GM21529 (cell line): ENCODE measurements around the gene ZDHHC17.
"Not testable (repeated sequence)": the region's sequence is repeated elsewhere in the genome, so short reads cannot be mapped to it uniquely, and the experiment has no call there.

ENCODE experiments used
- ATAC-seq: cut with Tn5 transposase; IDR thresholded peaks from one replicate; pipeline ENCODE4 v1.9.1; 2021; ENCODE audit not compliant: unreplicated experiment

Gene ZDHHC17

GRCh38 chr12:76766161-76766560 is 2.2 kb downstream of the ZDHHC17 start:
- no peak for ATAC-seq

GRCh38 chr12:76768576-76768975 is 4.7 kb downstream of the ZDHHC17 start:
- no peak for ATAC-seq

- peak; percentile 100 for ATAC-seq
These were observed 13.9 kb downstream of the ZDHHC17 start for GRCh38 chr12:76777765-76778216.

- no peak for ATAC-seq
These were observed 14.4 kb downstream of the ZDHHC17 start for GRCh38 chr12:76778364-76778763.

- not testable (repeated sequence) for ATAC-seq
These were observed 15.4 kb downstream of the ZDHHC17 start for GRCh38 chr12:76779310-76779709.

GRCh38 chr12:76781321-76781720 is 17.4 kb downstream of the ZDHHC17 start:
- ATAC-seq = no peak

- ATAC-seq = no peak
These were observed 18.6 kb downstream of the ZDHHC17 start for GRCh38 chr12:76782526-76782925.

GRCh38 chr12:76784600-76785051 is 20.7 kb downstream of the ZDHHC17 start:
- ATAC-seq = no peak

GRCh38 chr12:76785407-76785806 is 21.5 kb downstream of the ZDHHC17 start:
- ATAC-seq = no peak

GRCh38 chr12:76786986-76787385 is 23.1 kb downstream of the ZDHHC17 start:
- no peak for ATAC-seq

GRCh38 chr12:76787689-76788088 is 23.8 kb downstream of the ZDHHC17 start:
- ATAC-seq = no peak

- ATAC-seq = no peak
These were observed 25.6 kb downstream of the ZDHHC17 start for GRCh38 chr12:76789335-76790050.

- peak; percentile 47 for ATAC-seq
These were observed 26.9 kb downstream of the ZDHHC17 start for GRCh38 chr12:76790564-76791552.

GRCh38 chr12:76792828-76793227 is 28.9 kb downstream of the ZDHHC17 start:
- ATAC-seq = no peak

GRCh38 chr12:76798864-76799263 is 34.9 kb downstream of the ZDHHC17 start:
- no peak for ATAC-seq

- no peak for ATAC-seq
These were observed 35.4 kb downstream of the ZDHHC17 start for GRCh38 chr12:76799362-76799761.

GRCh38 chr12:76802060-76802459 is 38.1 kb downstream of the ZDHHC17 start:
- ATAC-seq = no peak

GRCh38 chr12:76804435-76804976 is 40.6 kb downstream of the ZDHHC17 start:
- no peak for ATAC-seq

GRCh38 chr12:76810671-76811419 is 46.9 kb downstream of the ZDHHC17 start:
- ATAC-seq = no peak

- ATAC-seq = no peak
These were observed 48.1 kb downstream of the ZDHHC17 start for GRCh38 chr12:76811976-76812375.

- ATAC-seq = no peak
These were observed 49.4 kb downstream of the ZDHHC17 start for GRCh38 chr12:76813265-76813664.
